ENCODE results near the gene IRX5. TPM values are rescaled to one million over a fixed set of nuclear protein-coding genes. Genes with fewer than 3 reads are reported as not detected.

IRX5 gene
- total and polyA plus RNA-seq, 2 of the 8 experiments (the other 6 are each of a cell fraction or from before 2014, with no cell fraction given), result 0.48 to 0.56 TPM

DNA sequence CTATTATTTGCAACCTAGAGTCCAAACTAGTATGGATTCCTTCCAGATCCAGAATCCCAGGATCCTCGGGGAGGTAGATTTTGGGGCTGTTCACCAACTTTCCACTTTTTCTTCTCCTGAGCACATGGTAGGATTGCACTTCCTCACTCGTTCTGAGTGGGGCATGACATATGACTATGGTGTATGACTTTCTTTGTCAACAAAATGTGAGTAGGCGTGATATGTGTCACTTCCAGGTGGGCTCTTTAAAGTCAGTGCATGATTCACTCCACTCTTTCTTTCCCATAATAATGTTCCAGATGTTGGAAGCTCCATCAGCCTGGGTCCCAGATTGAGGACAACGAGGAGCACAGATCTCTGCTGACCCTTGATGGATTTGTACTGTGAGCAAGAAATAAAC lies 21.5 kb downstream of the IRX5 start (continued):
- no peak for TF ChIP-seq PHF8 (conservative IDR thresholded peaks at IDR 0.05; ENCODE audit: low read depth, low read length)
- TF ChIP-seq TCF12 (IDR thresholded peaks at IDR 0.05; ENCODE audit: low read depth, low read length), result no peak
- no peak for TF ChIP-seq FOSL1 (IDR thresholded peaks at IDR 0.05; ENCODE audit: insufficient read depth, low read depth, low read length)
- TF ChIP-seq CEBPB (IDR thresholded peaks at IDR 0.05; ENCODE audit: low read depth, low read length), result no peak
- TF ChIP-seq EZH2 (IDR thresholded peaks at IDR 0.05; ENCODE audit: low read depth, low read length, severe bottlenecking), result no peak
- TF ChIP-seq SAP30 (IDR thresholded peaks at IDR 0.05; ENCODE audit: insufficient read depth, insufficient replicate concordance, low read length), result no peak
- TF ChIP-seq, protein P1, sequence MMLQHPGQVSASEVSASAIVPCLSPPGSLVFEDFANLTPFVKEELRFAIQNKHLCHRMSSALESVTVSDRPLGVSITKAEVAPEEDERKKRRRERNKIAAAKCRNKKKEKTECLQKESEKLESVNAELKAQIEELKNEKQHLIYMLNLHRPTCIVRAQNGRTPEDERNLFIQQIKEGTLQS (IDR thresholded peaks at IDR 0.05; ENCODE audit: insufficient read depth, low read depth, low read length), result no peak
- TF ChIP-seq TBP (IDR thresholded peaks at IDR 0.05; ENCODE audit: low read depth, low read length), result no peak
- TF ChIP-seq BCL11A (IDR thresholded peaks at IDR 0.05; ENCODE audit: low read depth in 2 of 2, low read length in 2 of 2), result no peak

Data from H1 (cell line).